ENCODE measurements around the gene LOXL4.

The LOXL4 gene

GRCh38 chr10:98267894-98268693 is at the start of gene LOXL4:
Gene LOXL4 (minus strand): TSS chr10:98268194. CDS start chr10:98263019, 5,175 bp downstream.
- FAIRE-seq (no peak), DNase-seq (ENCODE audit: extremely low spot score, insufficient read length, low read depth) (no peak)

- DNase-seq (ENCODE audit: extremely low spot score, insufficient read length, low read depth) (no peak), FAIRE-seq (no peak)
These were observed 48.7 kb upstream of the LOXL4 start for GRCh38 chr10:98316661-98317060.

GRCh38 chr10:98316170-98316569 is 48.2 kb upstream of the LOXL4 start:
- FAIRE-seq (no peak), DNase-seq (ENCODE audit: extremely low spot score, insufficient read length, low read depth) (no peak)

GRCh38 chr10:98314532-98315284 is 46.7 kb upstream of the LOXL4 start:
- FAIRE-seq = no peak
- no peak for DNase-seq (ENCODE audit: extremely low spot score, insufficient read length, low read depth)

DNA sequence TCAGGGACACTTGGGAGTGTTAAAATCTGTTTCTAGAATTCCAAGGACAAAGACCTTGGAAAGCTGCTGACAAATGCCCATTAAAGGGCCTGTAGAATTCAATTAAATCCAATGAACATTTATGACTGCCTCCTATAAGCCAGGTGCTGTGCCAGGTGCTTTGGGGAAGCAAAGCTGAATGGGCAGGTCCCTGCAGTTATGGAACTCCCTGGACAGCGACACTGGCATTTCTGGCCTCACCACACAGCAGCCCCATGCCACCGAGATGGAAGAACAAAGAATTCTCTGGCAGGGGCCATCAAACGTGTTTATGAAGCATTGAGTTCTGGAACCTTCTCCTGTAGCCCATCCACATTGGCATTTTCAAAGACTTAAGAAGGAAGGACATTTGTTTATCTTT is 45.6 kb upstream of the LOXL4 start:
- FAIRE-seq (no peak), DNase-seq (ENCODE audit: extremely low spot score, insufficient read length, low read depth) (no peak)

DNA sequence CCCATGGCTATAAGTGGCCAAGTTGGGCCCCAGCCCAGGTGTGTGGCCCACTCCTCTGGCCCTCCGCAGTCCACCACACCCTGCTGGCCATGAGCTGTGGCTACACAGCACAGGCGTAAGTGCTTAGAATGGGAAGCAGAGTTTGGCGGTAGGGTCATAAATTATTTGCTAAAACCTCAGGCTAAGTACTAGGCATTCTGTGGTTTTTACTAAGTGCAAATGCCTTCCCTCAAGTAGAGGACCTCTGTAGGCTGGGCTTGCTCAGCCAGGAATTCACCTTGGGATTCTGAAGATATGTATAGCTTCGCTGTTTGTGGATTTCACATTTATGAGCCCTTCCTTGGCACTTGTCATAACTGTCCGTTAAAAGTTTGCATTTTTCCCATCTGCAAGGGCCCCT is 44.8 kb upstream of the LOXL4 start:
- DNase-seq (ENCODE audit: extremely low spot score, insufficient read length, low read depth) = no peak
- no peak for FAIRE-seq

- FAIRE-seq (no peak), DNase-seq (ENCODE audit: extremely low spot score, insufficient read length, low read depth) (no peak)
These were observed 44.4 kb upstream of the LOXL4 start for GRCh38 chr10:98312349-98312748.

DNA sequence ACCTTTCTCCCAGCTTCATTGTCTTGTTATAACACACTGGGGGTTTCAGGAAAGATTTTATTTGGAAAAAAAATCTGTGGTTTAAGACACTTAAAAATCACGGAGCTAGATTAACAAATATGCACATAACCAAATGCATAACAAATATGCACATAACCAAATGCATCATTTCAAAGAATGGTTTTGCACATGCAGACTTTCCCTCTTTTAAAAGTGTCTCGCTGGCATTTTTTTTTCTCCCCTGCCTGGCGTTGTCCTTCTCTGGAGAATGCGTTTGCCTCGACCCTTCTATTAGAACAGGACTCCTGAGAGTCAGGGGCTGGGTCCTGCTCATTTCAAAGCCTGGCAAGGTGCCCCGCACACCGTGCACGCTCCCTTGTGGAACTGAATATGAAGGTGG is 42.7 kb upstream of the LOXL4 start:
- FAIRE-seq = no peak
- no peak for DNase-seq (ENCODE audit: extremely low spot score, insufficient read length, low read depth)

DNA sequence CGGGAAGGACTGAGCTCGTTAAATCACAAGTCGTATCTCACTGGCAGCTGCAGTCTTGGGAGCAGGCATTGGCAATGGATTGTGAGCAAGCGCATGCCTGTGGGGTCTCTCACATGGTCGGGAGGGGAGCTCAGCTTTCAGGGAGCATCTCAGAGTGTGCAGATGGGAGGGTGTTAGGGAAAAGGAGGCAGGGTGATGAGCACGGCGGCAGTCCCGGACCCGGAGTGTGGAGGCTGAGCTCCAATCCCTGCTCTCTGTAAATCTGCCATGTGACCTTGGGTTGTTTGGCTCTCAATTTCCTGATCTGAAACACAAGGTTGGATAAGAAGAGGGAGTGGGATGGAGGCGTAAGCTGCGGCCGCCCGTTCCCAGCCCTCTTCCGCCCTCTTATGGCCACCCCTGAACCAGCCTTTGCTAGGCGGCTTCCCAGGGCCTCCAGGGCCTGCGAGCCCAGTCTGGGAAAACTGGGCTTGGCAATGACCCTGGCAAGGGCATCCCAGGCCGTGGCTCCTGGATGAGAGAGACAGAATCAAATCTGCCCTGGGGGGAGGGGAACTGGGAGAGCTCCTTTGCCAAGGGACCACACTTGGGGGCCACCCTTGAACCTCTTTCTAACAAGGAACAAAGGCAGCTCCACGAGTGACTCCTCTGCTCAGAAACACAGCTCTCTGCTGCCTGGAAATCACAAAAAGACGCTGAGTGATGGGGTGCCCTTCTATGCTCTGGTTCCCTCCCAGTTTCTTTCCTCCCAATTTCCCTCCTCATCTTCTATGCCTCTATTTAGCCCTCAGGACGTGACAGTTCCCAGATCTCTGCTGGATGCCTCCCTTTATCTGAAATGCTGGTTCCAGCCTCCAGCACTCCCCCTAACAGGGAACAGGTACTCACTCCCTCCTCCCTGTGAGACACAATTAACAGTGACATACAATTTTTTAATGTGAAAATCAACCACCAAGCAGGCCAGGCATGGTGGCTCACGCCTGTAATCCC is 41.7 kb upstream of the LOXL4 start:
- FAIRE-seq (no peak), DNase-seq (ENCODE audit: extremely low spot score, insufficient read length, low read depth) (no peak)

- DNase-seq (ENCODE audit: extremely low spot score, insufficient read length, low read depth) (no peak), FAIRE-seq (no peak)
These were observed 40.8 kb upstream of the LOXL4 start for GRCh38 chr10:98308669-98309365.

- FAIRE-seq (no peak), DNase-seq (ENCODE audit: extremely low spot score, insufficient read length, low read depth) (no peak)
These were observed 40.0 kb upstream of the LOXL4 start for GRCh38 chr10:98307916-98308541.

DNA sequence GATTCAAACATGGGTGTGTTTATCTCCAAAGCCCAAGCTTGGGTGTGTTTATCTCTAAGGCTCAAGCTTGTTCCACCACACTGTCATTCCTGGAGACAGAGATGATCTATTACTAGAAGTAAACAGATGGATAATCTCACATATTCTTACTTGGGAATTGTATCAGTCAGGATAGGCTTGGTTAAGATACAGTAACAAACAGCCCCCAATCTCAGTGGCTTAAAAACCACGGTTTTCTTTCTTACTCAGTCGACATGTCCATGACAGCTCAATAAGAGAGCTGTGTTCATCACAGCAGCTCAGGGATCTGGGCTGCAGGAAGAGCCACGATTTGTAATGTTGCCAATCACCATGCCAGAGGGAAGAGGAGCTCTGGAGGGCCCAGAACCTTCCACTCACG is 38.5 kb upstream of the LOXL4 start:
- DNase-seq (ENCODE audit: extremely low spot score, insufficient read length, low read depth) (no peak), FAIRE-seq (no peak)

DNA sequence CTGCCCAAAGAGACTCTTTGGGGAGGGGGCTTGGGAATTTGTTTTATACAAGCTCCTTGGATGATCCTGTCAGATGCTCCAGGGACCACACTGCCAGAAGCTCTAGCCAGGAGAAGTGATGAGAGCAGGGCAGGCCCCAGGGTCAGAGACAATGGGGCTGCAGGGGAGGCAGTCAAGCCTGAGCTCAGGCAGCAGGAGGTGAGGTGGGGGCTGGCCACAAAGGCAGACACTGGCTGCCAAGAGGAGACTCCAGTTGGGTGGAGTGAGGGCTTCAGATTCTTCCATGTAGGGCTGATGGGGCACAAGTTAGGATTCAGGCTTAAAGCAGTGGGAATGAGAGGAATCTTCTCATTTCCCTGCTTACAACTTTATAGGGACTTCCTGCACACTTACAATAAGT is 35.6 kb upstream of the LOXL4 start:
- FAIRE-seq (no peak), DNase-seq (ENCODE audit: extremely low spot score, insufficient read length, low read depth) (no peak)

DNA sequence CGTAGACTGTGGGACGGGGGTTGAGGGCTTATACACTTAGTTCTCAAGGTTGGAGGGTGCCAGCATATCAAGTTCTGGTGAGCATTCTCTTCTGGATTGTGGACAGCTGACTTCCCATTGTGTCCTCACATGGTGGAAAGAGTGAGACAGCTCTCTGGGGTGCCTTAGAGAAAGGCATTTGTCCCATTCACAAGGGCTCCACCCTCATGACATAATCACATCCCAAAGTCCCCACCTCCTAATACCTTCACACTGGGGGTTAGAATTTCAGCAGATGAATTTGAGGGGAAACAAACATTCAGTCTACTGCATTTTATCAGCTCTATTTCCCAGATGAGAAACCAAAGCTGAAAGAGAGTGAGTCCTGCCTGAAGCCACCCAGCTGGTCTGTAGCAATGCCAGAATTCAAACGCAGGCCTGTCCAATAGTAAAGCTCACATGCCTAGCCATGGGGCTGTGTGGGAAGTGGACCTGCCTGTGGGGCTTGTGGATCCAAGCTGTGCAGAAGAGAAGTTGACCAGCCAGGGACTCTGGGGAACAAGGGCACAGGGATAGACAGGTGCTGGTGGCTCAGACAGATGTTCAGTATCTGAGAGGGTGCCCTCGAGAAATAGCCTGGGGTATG is 34.9 kb upstream of the LOXL4 start:
- DNase-seq (ENCODE audit: extremely low spot score, insufficient read length, low read depth) (no peak), FAIRE-seq (no peak)

- DNase-seq (ENCODE audit: extremely low spot score, insufficient read length, low read depth) (no peak), FAIRE-seq (no peak)
These were observed 33.8 kb upstream of the LOXL4 start for GRCh38 chr10:98301664-98302319.

- FAIRE-seq = no peak
- DNase-seq (ENCODE audit: extremely low spot score, insufficient read length, low read depth) = no peak
These were observed 32.7 kb upstream of the LOXL4 start for GRCh38 chr10:98300526-98301229.

DNA sequence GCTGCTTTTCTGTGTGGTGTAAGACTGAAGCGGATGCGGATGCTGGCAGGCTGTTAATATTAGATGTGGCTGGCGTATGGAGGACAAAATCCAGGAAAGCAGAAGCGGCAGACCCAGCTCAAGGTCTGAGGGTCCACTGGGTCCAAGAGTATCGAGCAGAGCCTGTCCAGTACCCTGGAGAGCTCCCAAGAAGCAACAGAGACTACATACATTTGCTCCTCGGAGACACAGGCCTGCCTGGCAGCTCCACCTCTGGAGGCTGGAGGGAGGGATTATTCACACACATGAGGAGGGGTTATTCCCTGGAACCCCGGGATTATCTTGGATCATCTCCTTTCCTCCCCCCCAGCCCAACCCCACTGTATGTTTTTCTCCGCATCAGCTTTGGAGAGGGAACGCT is 31.3 kb upstream of the LOXL4 start:
- DNase-seq (ENCODE audit: extremely low spot score, insufficient read length, low read depth) (no peak), FAIRE-seq (no peak)

- DNase-seq (ENCODE audit: extremely low spot score, insufficient read length, low read depth) = no peak
- FAIRE-seq = no peak
These were observed 28.5 kb upstream of the LOXL4 start for GRCh38 chr10:98296524-98296923.

Data from GM18507 (cell line).